HEK293 (cell line): ENCODE data around the gene HACD3.

Experiments
- AEBP2 ChIP-seq: fragments of 450-650 bp; formaldehyde crosslinking; IDR thresholded peaks from 2 replicates; pipeline ENCODE4 v1.5.1; 2016; ENCODE audit warnings: missing biosample characterization, missing genetic modification characterization, borderline replicate concordance
- CTCF ChIP-seq: fragments of 450-650 bp; formaldehyde crosslinking; IDR thresholded peaks from 2 replicates; pipeline ENCODE4 v1.5.1; 2016; ENCODE audit warnings: missing biosample characterization, missing genetic modification characterization
- HOXD13 ChIP-seq: sonication (generic); formaldehyde crosslinking; IDR thresholded peaks from 2 replicates; pipeline ENCODE4 v1.8.0; 2022; ENCODE audit warnings: missing genetic modification reagents, borderline replicate concordance
- MYNN ChIP-seq: fragments of 450-650 bp; formaldehyde crosslinking; IDR thresholded peaks from 2 replicates; pipeline ENCODE4 v1.5.1; 2016; ENCODE audit warnings: missing biosample characterization, missing genetic modification characterization, borderline replicate concordance
- PRDM2 ChIP-seq: fragments of 450-650 bp; formaldehyde crosslinking; IDR thresholded peaks from 2 replicates; pipeline ENCODE4 v1.5.1; 2016; ENCODE audit warnings: missing biosample characterization, missing genetic modification characterization, borderline replicate concordance
- PRDM4 ChIP-seq: fragments of 450-650 bp; formaldehyde crosslinking; IDR thresholded peaks from 2 replicates; pipeline ENCODE4 v1.5.1; 2017; ENCODE audit warnings: missing biosample characterization, missing genetic modification characterization
- PRDM6 ChIP-seq: fragments of 450-650 bp; formaldehyde crosslinking; IDR thresholded peaks from 2 replicates; pipeline ENCODE4 v1.5.1; 2017; ENCODE audit warnings: missing biosample characterization, missing genetic modification characterization
- SP7 ChIP-seq: fragments of 450-650 bp; formaldehyde crosslinking; IDR thresholded peaks from 2 replicates; pipeline ENCODE4 v1.5.1; 2016; ENCODE audit warnings: missing biosample characterization, missing genetic modification characterization
- ZBTB20 ChIP-seq: fragments of 450-650 bp; formaldehyde crosslinking; IDR thresholded peaks from 2 replicates; pipeline ENCODE4 v1.5.1; 2016; ENCODE audit warnings: missing biosample characterization, missing genetic modification characterization
- ZEB2 ChIP-seq: fragments of 450-650 bp; formaldehyde crosslinking; IDR thresholded peaks from 2 replicates; pipeline ENCODE4 v1.5.1; 2016; ENCODE audit warnings: missing biosample characterization, missing genetic modification characterization
- ZNF112 ChIP-seq: fragments of 450-650 bp; formaldehyde crosslinking; IDR thresholded peaks from 2 replicates; pipeline ENCODE4 v1.5.0; 2017; ENCODE audit warnings: missing biosample characterization, missing genetic modification characterization
- ZNF146 ChIP-seq: fragments of 450-650 bp; formaldehyde crosslinking; IDR thresholded peaks from 2 replicates; pipeline ENCODE4 v1.5.1; 2016; ENCODE audit warnings: missing biosample characterization, missing genetic modification characterization
- ZNF169 ChIP-seq: fragments of 450-650 bp; formaldehyde crosslinking; IDR thresholded peaks from 2 replicates; pipeline ENCODE4 v1.5.1; 2016; ENCODE audit warnings: missing biosample characterization, missing genetic modification characterization
- ZNF19 ChIP-seq: fragments of 450-650 bp; formaldehyde crosslinking; IDR thresholded peaks from 2 replicates; pipeline ENCODE4; 2016; ENCODE audit warnings: missing biosample characterization, missing genetic modification characterization, low read depth
- ZNF302 ChIP-seq: fragments of 450-650 bp; formaldehyde crosslinking; IDR thresholded peaks from 2 replicates; pipeline ENCODE4 v1.5.1; 2016; ENCODE audit warnings: missing biosample characterization, missing genetic modification characterization, low read depth
- ZNF335 ChIP-seq: fragments of 450-650 bp; formaldehyde crosslinking; conservative IDR thresholded peaks from 2 replicates; pipeline ENCODE4 v1.5.1; 2016; ENCODE audit warnings: missing biosample characterization, missing genetic modification characterization
- ZNF548 ChIP-seq: fragments of 450-650 bp; formaldehyde crosslinking; IDR thresholded peaks from 2 replicates; pipeline ENCODE4 v1.5.1; 2016; ENCODE audit warnings: missing biosample characterization, missing genetic modification characterization
- ZNF629 ChIP-seq: fragments of 450-650 bp; formaldehyde crosslinking; IDR thresholded peaks from 2 replicates; pipeline ENCODE4 v1.5.1; 2017; ENCODE audit warnings: missing biosample characterization, missing genetic modification characterization
- ZNF654 ChIP-seq: fragments of 450-650 bp; formaldehyde crosslinking; IDR thresholded peaks from 2 replicates; pipeline ENCODE4 v1.5.1; 2016; ENCODE audit warnings: low read depth, missing biosample characterization, missing genetic modification characterization
- ZNF677 ChIP-seq: fragments of 450-650 bp; IDR thresholded peaks from 2 replicates; pipeline ENCODE4 v1.5.0; 2018; ENCODE audit warnings: missing biosample characterization, mild to moderate bottlenecking, missing genetic modification characterization, moderate library complexity
- ZNF707 ChIP-seq: fragments of 450-650 bp; formaldehyde crosslinking; IDR thresholded peaks from 2 replicates; pipeline ENCODE4 v1.5.1; 2016; ENCODE audit warnings: missing biosample characterization, missing genetic modification characterization
- ZNF76 ChIP-seq: fragments of 450-650 bp; formaldehyde crosslinking; IDR thresholded peaks from 2 replicates; pipeline ENCODE4; 2016; ENCODE audit warnings: low read depth, missing biosample characterization, missing genetic modification characterization, borderline replicate concordance
- ZNF792 ChIP-seq: fragments of 450-650 bp; formaldehyde crosslinking; IDR thresholded peaks from 2 replicates; pipeline ENCODE4 v1.5.1; 2016; ENCODE audit warnings: missing biosample characterization, missing genetic modification characterization
- ZSCAN23 ChIP-seq: fragments of 450-650 bp; formaldehyde crosslinking; IDR thresholded peaks from 2 replicates; pipeline ENCODE4 v1.5.1; 2016; ENCODE audit warnings: missing biosample characterization, missing genetic modification characterization
- ZSCAN4 ChIP-seq: fragments of 450-650 bp; formaldehyde crosslinking; IDR thresholded peaks from 2 replicates; pipeline ENCODE4 v1.5.1; 2017; ENCODE audit warnings: missing biosample characterization, missing genetic modification characterization

The HACD3 gene

GRCh38 chr15:65576664-65577063 lies 46.4 kb downstream of the HACD3 start (continued):
- TF ChIP-seq PRDM2 (tag by site-specific recombination) (no peak), ZSCAN4 (tag by site-specific recombination) (no peak), PRDM4 (tag by site-specific recombination) (no peak), MYNN (tag by site-specific recombination) (no peak), ZNF19 (tag by site-specific recombination) (no peak), ZNF792 (no peak), ZNF707 (tag by site-specific recombination) (no peak), HOXD13 (CRISPR knock-in tag) (no peak), ZNF629 (tag by site-specific recombination) (peak; percentile 38; the same call in 1 of the 2 replicates), ZNF654 (tag by site-specific recombination) (no peak), SP7 (tag by site-specific recombination) (peak; percentile 46; the same call in 1 of the 2 replicates), ZNF169 (tag by site-specific recombination) (no peak), ZNF302 (no peak), CTCF (tag by site-specific recombination) (no peak), ZEB2 (peak; percentile 55; the same call in 1 of the 2 replicates), ZNF677 (tag by site-specific recombination) (no peak), ZNF112 (tag by site-specific recombination) (no peak), AEBP2 (no peak), ZNF335 (peak; percentile 26; the same call in 1 of the 2 replicates), ZNF76 (tag by site-specific recombination) (no peak), ZSCAN23 (no peak), ZNF146 (tag by site-specific recombination) (no peak), ZNF548 (tag by site-specific recombination) (no peak), PRDM6 (tag by site-specific recombination) (peak; percentile 71), ZBTB20 (tag by site-specific recombination) (no peak)
